ENCODE results near the gene BORCS5. TPM values are rescaled to one million over a fixed set of nuclear protein-coding genes. Genes with fewer than 3 reads are reported as not detected.
"Not testable (repeated sequence)": the region's sequence is repeated elsewhere in the genome, so short reads cannot be mapped to it uniquely, and the experiment has no call there.

The BORCS5 gene
- total RNA-seq, 1 experiment from 2014 or later, result 7.5 TPM

- Histone ChIP-seq H3K36me3 (replicated peaks; ENCODE audit: control insufficient read depth, insufficient read depth, low read length) (peaks cover 8% of the 10 kb centered on the region), H3K27me3 (ENCODE audit: control insufficient read depth, insufficient read depth, low read length) (no peaks in the 10 kb centered on the region), H3K4me3 (ENCODE audit: insufficient read depth, low read depth, low read length) (no peak overlapping the region)
- DNase-seq, result no peak
Measured at GRCh38 chr12:12482150-12482761, 125.4 kb downstream of the BORCS5 start.

- DNase-seq, result no peak
- peaks cover 6% of the 10 kb centered on the region for H3K36me3 ChIP-seq (replicated peaks; ENCODE audit: control insufficient read depth, insufficient read depth, low read length)
- no peaks in the 10 kb centered on the region for H3K27me3 ChIP-seq (ENCODE audit: control insufficient read depth, insufficient read depth, low read length)
- no peak overlapping the region for H3K4me3 ChIP-seq (ENCODE audit: insufficient read depth, low read depth, low read length)
Measured at GRCh38 chr12:12482959-12483358, 126.1 kb downstream of the BORCS5 start.

- H3K4me3 ChIP-seq (ENCODE audit: insufficient read depth, low read depth, low read length), result no peak overlapping the region
- DNase-seq, result no peak
- peaks cover 6% of the 10 kb centered on the region for H3K36me3 ChIP-seq (replicated peaks; ENCODE audit: control insufficient read depth, insufficient read depth, low read length)
- no peaks in the 10 kb centered on the region for H3K27me3 ChIP-seq (ENCODE audit: control insufficient read depth, insufficient read depth, low read length)
Measured at GRCh38 chr12:12483438-12483837, 126.6 kb downstream of the BORCS5 start.

- Histone ChIP-seq H3K27me3 (ENCODE audit: control insufficient read depth, insufficient read depth, low read length) (no peaks in the 10 kb centered on the region), H3K4me3 (ENCODE audit: insufficient read depth, low read depth, low read length) (no peak overlapping the region), H3K36me3 (replicated peaks; ENCODE audit: control insufficient read depth, insufficient read depth, low read length) (peaks cover 4% of the 10 kb centered on the region)
- no peak for DNase-seq
Measured at GRCh38 chr12:12486661-12487240, 129.9 kb downstream of the BORCS5 start.

- Histone ChIP-seq H3K4me3 (ENCODE audit: insufficient read depth, low read depth, low read length) (no peak overlapping the region), H3K36me3 (replicated peaks; ENCODE audit: control insufficient read depth, insufficient read depth, low read length) (peaks cover 4% of the 10 kb centered on the region), H3K27me3 (ENCODE audit: control insufficient read depth, insufficient read depth, low read length) (no peaks in the 10 kb centered on the region)
- no peak for DNase-seq
Measured at GRCh38 chr12:12487490-12487889, 130.6 kb downstream of the BORCS5 start.

GRCh38 chr12:12488296-12488695 is 131.4 kb downstream of the BORCS5 start:
- Histone ChIP-seq H3K36me3 (replicated peaks; ENCODE audit: control insufficient read depth, insufficient read depth, low read length) (peaks cover 4% of the 10 kb centered on the region), H3K4me3 (ENCODE audit: insufficient read depth, low read depth, low read length) (no peak overlapping the region), H3K27me3 (ENCODE audit: control insufficient read depth, insufficient read depth, low read length) (no peaks in the 10 kb centered on the region)
- no peak for DNase-seq

GRCh38 chr12:12488823-12489550 is 132.1 kb downstream of the BORCS5 start:
- Histone ChIP-seq H3K36me3 (replicated peaks; ENCODE audit: control insufficient read depth, insufficient read depth, low read length) (peaks cover 4% of the 10 kb centered on the region), H3K4me3 (ENCODE audit: insufficient read depth, low read depth, low read length) (no peak overlapping the region), H3K27me3 (ENCODE audit: control insufficient read depth, insufficient read depth, low read length) (no peaks in the 10 kb centered on the region)
- no peak for DNase-seq

DNA sequence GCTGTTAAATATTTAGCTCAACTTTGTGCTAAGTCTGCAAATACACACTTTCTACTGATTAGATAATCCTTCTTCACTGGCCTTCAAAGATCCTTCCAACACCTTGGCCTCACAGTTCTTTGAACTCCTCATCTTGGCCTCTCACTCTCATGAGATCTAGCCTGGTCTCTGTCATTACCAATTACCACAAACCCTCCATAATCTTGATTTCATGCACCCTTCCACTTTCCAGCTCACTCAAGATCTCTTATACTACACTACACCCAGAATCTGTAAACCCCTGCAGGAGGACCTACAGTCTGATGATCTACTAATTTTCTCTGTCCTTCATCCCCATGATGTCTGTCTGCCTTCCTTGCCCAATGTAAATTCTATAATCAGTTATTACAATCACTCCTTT is 134.7 kb downstream of the BORCS5 start:
- no peaks in the 10 kb centered on the region for H3K27me3 ChIP-seq (ENCODE audit: control insufficient read depth, insufficient read depth, low read length)
- DNase-seq, result no peak
- no peak overlapping the region for H3K4me3 ChIP-seq (ENCODE audit: insufficient read depth, low read depth, low read length)
- peaks cover under 1% of the 10 kb centered on the region for H3K36me3 ChIP-seq (replicated peaks; ENCODE audit: control insufficient read depth, insufficient read depth, low read length)

GRCh38 chr12:12492547-12492946 is 135.7 kb downstream of the BORCS5 start:
- no peaks in the 10 kb centered on the region for H3K36me3 ChIP-seq (replicated peaks; ENCODE audit: control insufficient read depth, insufficient read depth, low read length)
- H3K4me3 ChIP-seq (ENCODE audit: insufficient read depth, low read depth, low read length), result no peak overlapping the region
- DNase-seq, result no peak
- H3K27me3 ChIP-seq (ENCODE audit: control insufficient read depth, insufficient read depth, low read length), result no peaks in the 10 kb centered on the region

DNA sequence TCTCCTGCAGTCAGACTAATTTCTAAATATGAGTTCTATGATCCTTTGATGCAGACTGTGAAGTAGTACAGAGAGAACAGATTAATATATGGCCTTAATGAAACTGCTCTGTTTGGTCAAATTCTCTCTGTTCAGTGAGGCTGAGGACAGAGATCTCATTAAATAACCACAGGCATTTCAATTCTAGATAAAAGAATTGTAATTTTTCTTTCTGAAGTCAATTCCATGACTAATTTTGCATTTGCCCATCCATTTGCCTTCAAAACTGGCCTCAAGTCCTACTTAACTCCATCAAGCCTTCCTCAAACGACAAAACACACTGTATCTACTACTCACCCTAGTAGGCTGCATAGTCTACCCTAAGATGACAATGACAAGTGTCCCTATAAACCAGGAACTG is 138.7 kb downstream of the BORCS5 start:
- DNase-seq, result no peak
- no peaks in the 10 kb centered on the region for H3K27me3 ChIP-seq (ENCODE audit: control insufficient read depth, insufficient read depth, low read length)
- no peaks in the 10 kb centered on the region for H3K36me3 ChIP-seq (replicated peaks; ENCODE audit: control insufficient read depth, insufficient read depth, low read length)
- no peak overlapping the region for H3K4me3 ChIP-seq (ENCODE audit: insufficient read depth, low read depth, low read length)

GRCh38 chr12:12498210-12498609 is 141.3 kb downstream of the BORCS5 start:
- no peak overlapping the region for H3K4me3 ChIP-seq (ENCODE audit: insufficient read depth, low read depth, low read length)
- no peaks in the 10 kb centered on the region for H3K27me3 ChIP-seq (ENCODE audit: control insufficient read depth, insufficient read depth, low read length)
- DNase-seq, result no peak
- no peaks in the 10 kb centered on the region; the same call in 1 of the 2 replicates for H3K36me3 ChIP-seq (replicated peaks; ENCODE audit: control insufficient read depth, insufficient read depth, low read length)

DNA sequence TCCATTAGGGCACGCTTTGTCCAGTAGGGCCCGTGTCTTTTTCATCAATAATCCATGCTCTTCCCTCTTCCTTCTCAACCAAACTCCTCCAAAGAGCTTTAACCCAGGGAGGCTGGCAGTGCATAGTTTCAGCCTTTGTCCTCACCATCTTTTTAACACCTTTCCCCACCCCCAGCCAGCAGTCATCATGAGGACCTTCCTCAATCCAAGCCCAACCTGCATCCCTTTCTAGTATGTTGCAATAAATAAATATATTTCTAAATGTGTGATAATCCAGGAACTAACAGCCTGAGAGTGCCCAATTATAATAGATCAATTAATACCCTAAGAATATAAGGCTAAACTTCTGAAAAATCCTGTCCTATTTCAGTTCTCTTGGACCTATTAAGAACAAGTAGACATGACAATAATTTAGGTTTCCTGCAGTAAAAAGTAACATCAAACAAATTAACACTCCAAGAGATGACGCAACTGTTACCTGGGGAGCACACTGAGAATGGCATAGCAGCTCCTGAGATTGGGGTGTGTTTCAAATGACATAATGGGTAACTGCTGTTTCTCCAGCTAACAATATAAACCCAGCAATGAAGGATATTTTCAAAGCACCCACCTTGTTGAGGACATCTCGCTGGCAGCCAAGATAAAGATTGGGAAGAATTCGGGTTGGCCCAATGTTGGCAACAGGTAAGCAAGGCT is 143.2 kb downstream of the BORCS5 start:
- Histone ChIP-seq H3K4me3 (ENCODE audit: insufficient read depth, low read depth, low read length) (no peak overlapping the region), H3K27me3 (ENCODE audit: control insufficient read depth, insufficient read depth, low read length) (no peaks in the 10 kb centered on the region), H3K36me3 (replicated peaks; ENCODE audit: control insufficient read depth, insufficient read depth, low read length) (no peaks in the 10 kb centered on the region; the same call in 1 of the 2 replicates)
- no peak for DNase-seq

- H3K36me3 ChIP-seq (replicated peaks; ENCODE audit: control insufficient read depth, insufficient read depth, low read length), result no peaks in the 10 kb centered on the region; the same call in 1 of the 2 replicates
- no peak overlapping the region for H3K4me3 ChIP-seq (ENCODE audit: insufficient read depth, low read depth, low read length)
- DNase-seq, result no peak
- no peaks in the 10 kb centered on the region for H3K27me3 ChIP-seq (ENCODE audit: control insufficient read depth, insufficient read depth, low read length)
Measured at GRCh38 chr12:12501121-12501520, 144.2 kb downstream of the BORCS5 start.

GRCh38 chr12:12502130-12502814 is 145.4 kb downstream of the BORCS5 start:
- H3K4me3 ChIP-seq (ENCODE audit: insufficient read depth, low read depth, low read length); H3K36me3 ChIP-seq (replicated peaks; ENCODE audit: control insufficient read depth, insufficient read depth, low read length); DNase-seq; H3K27me3 ChIP-seq (ENCODE audit: control insufficient read depth, insufficient read depth, low read length): not testable (repeated sequence)
